HG03520 (cell line): ENCODE results near the gene OR52E2.
"Not testable (repeated sequence)": the region's sequence is repeated elsewhere in the genome, so short reads cannot be mapped to it uniquely, and the experiment has no call there.

Experiments used
- ATAC-seq: cut with Tn5 transposase; IDR thresholded peaks from one replicate; pipeline ENCODE4 v1.9.1; 2021; ENCODE audit warnings: mild to moderate bottlenecking, moderate library complexity; ENCODE audit not compliant: unreplicated experiment

OR52E2 gene

GRCh38 chr11:5059391-5059790 is at the start of gene OR52E2:
Gene OR52E2, minus strand, starts transcription at chr11:5059627. Its CDS starts 0 bp downstream, at chr11:5059627.
- ATAC-seq, result no peak

GRCh38 chr11:5107285-5107684 is 47.9 kb upstream of the OR52E2 start:
- ATAC-seq, result no peak

- ATAC-seq, result no peak
Observed at GRCh38 chr11:5103066-5103465, 43.6 kb upstream of the OR52E2 start.

GRCh38 chr11:5102246-5102645 is 42.8 kb upstream of the OR52E2 start:
- no peak for ATAC-seq

GRCh38 chr11:5096011-5096410 is 36.6 kb upstream of the OR52E2 start:
- no peak for ATAC-seq

GRCh38 chr11:5092821-5093585 is 33.6 kb upstream of the OR52E2 start:
- ATAC-seq, result no peak

- no peak for ATAC-seq
Observed at GRCh38 chr11:5090668-5091067, 31.2 kb upstream of the OR52E2 start.

GRCh38 chr11:5088556-5088955 is 29.1 kb upstream of the OR52E2 start:
- ATAC-seq, result no peak

- ATAC-seq, result no peak
Observed at GRCh38 chr11:5083602-5084001, 24.2 kb upstream of the OR52E2 start.

GRCh38 chr11:5081405-5081804 is 22.0 kb upstream of the OR52E2 start:
- ATAC-seq, result no peak

GRCh38 chr11:5071799-5072198 is 12.4 kb upstream of the OR52E2 start:
- no peak for ATAC-seq

- no peak for ATAC-seq
Observed at GRCh38 chr11:5069272-5069671, 9.8 kb upstream of the OR52E2 start, which contains the start of gene OR52E1. Gene OR52E1, plus strand, starts transcription at chr11:5069572.

- no peak for ATAC-seq
Observed at GRCh38 chr11:5065027-5065426, 5.6 kb upstream of the OR52E2 start.

- not testable (repeated sequence) for ATAC-seq
Observed at GRCh38 chr11:5058679-5059078, 748 bp downstream of the OR52E2 start.

GRCh38 chr11:5046754-5047330 is 12.6 kb downstream of the OR52E2 start:
- ATAC-seq, result no peak

GRCh38 chr11:5046226-5046625 is 13.2 kb downstream of the OR52E2 start, which contains the start of gene OR52J3:
Gene OR52J3, plus strand, starts transcription at chr11:5046526. Its CDS starts 0 bp downstream, at chr11:5046526.
- no peak for ATAC-seq

GRCh38 chr11:5043380-5043779 is 16.0 kb downstream of the OR52E2 start:
- ATAC-seq, result no peak

GRCh38 chr11:5042091-5042490 is 17.3 kb downstream of the OR52E2 start:
- ATAC-seq, result no peak

GRCh38 chr11:5040876-5041275 is 18.6 kb downstream of the OR52E2 start:
- ATAC-seq, result no peak

- no peak for ATAC-seq
Observed at GRCh38 chr11:5038341-5038740, 21.1 kb downstream of the OR52E2 start.

GRCh38 chr11:5037926-5038325 is 21.5 kb downstream of the OR52E2 start:
- no peak for ATAC-seq

GRCh38 chr11:5036669-5037068 is 22.8 kb downstream of the OR52E2 start:
- no peak for ATAC-seq
